Measurements from ENCODE around the gene IL6R.

IL6R gene

DNA sequence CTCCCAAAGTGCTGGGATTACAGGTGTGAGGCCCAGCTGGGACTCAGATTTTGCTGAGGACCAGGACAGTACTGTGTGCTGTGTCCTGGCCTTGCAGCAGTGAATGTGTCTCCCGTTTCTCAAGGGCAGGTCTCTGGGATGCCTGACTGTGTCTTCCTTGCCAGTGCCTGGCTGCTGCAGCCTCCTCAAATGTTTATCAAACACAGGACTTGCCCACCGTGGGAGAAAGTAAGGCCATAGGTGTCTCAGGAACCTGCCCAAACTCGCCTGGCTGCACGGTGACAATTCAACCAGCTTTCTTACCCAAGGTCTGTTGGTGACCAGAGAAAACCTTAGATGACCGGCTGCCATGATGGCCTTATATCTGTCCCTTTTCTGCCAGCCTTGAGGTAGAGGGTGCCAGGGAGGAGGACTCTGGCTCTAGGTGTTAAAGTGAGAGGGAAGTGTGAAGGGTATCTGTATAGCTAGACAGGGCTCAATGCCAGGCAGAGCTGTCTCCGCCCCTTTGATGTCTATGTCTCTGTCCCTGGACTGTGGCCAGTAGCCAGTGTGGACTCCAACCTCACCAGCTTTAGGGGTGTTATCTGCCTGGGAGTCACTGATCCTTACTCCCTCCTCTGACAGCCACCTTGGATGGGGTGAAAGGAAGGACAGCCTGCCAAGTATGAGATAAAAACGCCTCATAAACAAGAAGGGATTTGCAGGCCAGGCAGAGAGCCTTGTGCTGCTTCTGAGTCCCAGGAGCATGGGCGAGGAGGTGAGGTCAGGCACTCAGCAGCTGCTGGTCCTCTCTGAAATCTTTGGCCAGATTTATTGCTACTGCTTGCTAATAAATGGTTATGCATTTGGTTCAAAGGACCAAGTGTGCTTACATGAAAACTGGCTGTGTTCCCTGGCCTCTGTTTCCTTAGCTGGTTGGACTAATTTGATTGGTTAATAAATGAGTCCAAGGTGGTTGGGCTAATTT is 22.3 kb downstream of the IL6R start:
- DNase-seq = no peak

- DNase-seq = no peak
These were observed 24.0 kb downstream of the IL6R start for GRCh38 chr1:154429118-154429517.

GRCh38 chr1:154429841-154430611 is 24.9 kb downstream of the IL6R start:
- no peak for DNase-seq

DNA sequence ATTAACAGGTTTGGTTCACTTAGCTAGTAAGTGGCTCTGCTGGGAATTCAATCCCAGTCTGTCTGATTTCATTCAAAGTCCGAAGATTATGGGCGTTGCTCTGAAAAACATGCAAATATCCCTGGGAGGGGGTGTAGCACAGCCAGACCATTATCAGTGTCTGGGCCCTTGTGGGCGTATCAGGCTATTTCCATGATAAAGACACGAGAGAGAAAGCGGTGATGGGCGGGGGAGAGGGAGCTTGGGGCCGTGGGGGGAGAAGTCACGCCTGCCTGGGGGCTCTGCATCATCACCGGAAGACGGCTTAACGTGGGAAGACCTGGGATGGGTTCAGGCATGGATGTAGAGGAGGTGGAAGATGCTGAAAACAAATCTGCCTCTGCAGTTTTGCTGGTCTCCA is 25.8 kb downstream of the IL6R start:
- DNase-seq = no peak

GRCh38 chr1:154431586-154432373 is 26.6 kb downstream of the IL6R start:
- DNase-seq = no peak

GRCh38 chr1:154433161-154433764 is 28.1 kb downstream of the IL6R start:
- no peak for DNase-seq

DNA sequence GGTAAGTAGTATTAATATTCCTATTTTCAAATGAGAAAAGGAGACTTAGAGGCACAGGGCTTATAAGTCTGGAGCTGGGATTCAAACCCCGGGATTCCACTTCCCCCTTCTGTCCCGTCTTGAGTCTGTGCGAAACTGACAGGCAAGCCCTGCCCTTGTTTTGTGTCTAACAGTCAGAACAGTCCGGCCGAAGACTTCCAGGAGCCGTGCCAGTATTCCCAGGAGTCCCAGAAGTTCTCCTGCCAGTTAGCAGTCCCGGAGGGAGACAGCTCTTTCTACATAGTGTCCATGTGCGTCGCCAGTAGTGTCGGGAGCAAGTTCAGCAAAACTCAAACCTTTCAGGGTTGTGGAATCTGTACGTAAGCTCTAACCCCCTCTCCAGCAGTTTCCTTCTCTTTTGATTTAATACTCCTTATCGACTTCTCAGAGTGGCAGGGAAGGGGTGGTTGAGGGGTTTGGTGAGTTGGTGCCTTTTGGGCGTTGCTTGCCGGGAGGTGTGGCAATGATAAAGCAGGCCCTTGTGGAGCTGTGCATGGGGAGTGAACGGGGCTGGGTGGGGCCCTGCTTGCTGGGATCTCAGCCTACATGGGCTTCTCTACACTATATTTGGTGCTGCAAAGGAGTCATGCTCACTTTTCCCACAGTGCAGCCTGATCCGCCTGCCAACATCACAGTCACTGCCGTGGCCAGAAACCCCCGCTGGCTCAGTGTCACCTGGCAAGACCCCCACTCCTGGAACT is 29.4 kb downstream of the IL6R start:
- DNase-seq = no peak

DNA sequence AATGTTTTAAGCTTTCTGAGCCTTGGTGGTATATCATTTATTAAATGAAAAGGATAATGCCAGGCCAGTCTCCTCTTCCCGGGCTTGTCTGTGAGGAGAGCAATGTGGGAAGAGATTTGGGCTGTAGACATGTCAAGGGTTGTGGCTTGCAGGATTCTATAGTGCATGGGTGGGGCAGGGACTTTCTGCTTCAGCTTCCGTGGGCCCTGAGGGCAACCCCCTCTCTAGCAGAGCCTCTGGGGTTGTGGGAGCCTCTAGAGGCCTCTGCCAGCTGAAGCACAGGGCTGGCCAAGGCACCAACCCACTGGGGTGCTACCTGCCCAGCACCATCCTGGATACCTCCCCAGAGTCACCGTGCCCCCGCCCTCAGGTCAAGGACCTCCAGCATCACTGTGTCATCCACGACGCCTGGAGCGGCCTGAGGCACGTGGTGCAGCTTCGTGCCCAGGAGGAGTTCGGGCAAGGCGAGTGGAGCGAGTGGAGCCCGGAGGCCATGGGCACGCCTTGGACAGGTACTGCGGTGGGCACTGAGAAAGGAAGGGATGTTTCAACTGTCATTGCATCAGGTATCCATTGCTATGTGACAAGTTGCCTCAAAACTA is 30.6 kb downstream of the IL6R start:
- DNase-seq = no peak

DNA sequence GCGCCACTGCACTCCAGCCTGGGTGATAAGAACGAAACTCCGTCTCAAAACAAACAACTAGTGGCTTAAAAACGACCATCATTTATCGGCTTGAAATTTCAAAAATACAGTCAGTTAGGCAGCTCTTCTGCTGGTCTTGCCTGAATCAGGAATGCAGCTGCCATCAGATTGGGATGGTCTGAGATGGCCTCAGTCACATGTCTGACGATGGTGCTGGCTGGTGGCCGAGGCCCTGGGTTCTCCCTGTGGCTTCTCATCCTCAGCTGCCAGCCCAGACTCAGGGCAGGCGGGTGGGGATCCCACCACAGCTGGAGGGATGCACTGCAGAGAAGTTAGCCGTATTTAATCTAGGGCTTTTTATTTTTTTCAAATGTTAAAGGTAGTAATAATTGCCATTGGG is 31.3 kb downstream of the IL6R start:
- no peak for DNase-seq

- no peak for DNase-seq
These were observed 35.1 kb downstream of the IL6R start for GRCh38 chr1:154440036-154440804.

GRCh38 chr1:154441241-154441888 is 36.2 kb downstream of the IL6R start:
- DNase-seq = no peak

DNA sequence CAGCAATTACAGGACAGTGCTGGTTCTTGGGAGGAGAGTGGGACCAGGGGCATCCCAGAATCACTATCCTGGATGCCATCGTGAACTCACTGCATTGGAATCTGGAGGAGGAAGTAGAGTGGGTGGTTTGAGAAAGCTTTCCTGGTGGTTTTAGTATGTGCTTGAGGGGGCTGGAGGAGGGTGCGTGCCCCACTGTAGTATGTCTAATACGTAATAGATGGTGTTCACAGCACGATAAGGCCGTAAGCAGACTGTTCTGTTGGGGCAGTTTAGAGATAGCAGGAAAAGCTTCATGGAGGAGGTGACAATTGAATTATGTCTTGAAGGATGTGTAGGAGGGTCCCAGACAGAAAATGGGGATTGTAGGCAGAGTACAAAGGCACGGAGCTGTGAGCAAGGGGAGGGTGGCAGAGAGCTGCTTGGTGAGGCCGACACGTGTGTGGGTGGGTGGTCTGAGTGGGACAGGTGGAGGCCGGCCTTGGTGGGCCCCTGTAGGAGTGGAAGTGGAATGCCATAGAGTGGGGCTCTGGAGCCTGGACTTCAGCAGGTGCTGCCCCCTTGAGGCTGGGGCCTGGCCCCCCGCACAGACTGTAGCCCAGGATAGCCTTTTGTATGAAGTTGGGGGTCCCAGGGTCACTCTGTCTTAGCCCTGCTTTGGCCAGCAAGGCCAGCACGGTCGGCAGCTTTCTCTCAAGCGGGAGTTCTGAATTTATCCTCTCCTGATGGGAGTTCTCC is 37.0 kb downstream of the IL6R start:
- no peak for DNase-seq

GRCh38 chr1:154443274-154444013 is 38.3 kb downstream of the IL6R start:
- no peak for DNase-seq

GRCh38 chr1:154445040-154445472 is 39.9 kb downstream of the IL6R start:
- DNase-seq = no peak

DNA sequence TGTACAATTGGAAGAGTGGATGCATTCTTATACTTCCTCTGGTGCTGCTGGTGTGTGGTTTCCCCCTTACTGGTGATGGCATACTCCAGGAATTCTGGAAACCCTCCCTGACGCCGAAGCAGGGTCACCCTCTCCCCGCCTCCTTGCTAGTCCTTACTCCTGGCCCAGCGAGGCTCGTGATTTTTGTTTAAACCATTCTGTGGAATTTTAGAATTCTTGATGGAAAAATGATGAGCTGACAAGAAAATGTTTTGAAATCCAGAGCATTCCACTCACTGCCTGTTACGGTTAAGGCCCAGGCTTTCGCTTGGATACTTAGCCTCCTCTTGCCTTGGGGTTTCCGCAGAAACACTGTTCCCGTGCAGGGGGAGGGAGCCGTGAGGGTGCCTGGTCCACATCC is 41.1 kb downstream of the IL6R start:
- DNase-seq = no peak

DNA sequence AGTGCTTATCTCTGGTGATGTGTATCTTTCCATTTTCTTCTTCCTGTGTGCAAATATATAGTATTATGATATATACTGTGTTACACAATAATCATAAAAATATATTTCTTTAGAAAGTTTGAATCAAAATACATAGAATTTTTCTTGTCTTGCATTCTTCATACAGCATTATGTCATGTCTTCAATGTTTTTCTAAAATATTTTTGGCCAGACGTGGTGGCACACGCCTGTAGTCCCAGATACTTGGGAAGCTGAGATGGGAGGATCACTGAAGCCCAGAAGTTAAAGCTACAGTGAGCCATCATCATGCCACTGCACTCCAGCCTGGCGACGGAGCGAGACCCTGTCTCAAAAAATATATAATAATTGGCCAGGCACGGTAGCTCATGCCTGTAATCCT is 41.6 kb downstream of the IL6R start:
- no peak for DNase-seq

DNA sequence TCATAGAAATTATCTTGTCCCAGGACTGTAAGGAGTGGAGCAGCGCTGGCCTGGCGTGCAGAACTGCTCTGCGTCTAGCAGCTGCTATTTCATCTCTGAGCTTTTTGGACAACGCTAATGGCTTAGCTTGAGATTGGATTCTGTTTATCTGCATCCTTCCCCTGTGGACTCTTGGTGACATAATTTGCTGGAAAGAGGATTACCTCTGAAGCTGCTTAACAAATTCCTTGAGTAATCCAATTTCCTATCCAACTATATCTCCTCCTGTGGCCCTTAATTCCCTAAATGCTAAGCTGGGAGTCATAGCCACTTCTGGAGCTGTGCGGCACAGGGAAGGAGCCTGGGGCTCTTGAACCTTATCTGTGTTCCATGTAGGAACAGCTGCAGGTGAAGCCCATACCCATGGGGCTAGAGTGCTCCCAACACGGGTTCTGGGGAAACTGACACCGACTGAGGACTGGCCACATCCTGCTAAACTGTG is 43.2 kb downstream of the IL6R start:
- DNase-seq = no peak

GRCh38 chr1:154453161-154453560 is 48.0 kb downstream of the IL6R start:
- DNase-seq = no peak
